Ovary (tissue), 9 donors: Measurements from ENCODE around the gene CD8B2. TPM values are rescaled to one million over a fixed set of nuclear protein-coding genes. Genes with fewer than 3 reads are reported as not detected.
A peak's percentile ranks its signal among the peaks of the same experiment; 100 is the strongest.
"Not testable (repeated sequence)": the region's sequence is repeated elsewhere in the genome, so short reads cannot be mapped to it uniquely, and the experiment has no call there.

ENCODE experiments used
- DNase-seq, 5 donors: peaks; one replicate each; pipeline ENCODE4 v3.0.0-alpha.2; 2019 to 2020
- H3K27ac ChIP-seq, 2 donors: fragments of 200-600 bp; one replicate each; pipeline versions ENCODE4 v1.5.1 to v1.8.0; 2019 to 2022
- H3K27me3 ChIP-seq: fragments of 200-600 bp; one replicate; pipeline ENCODE4 v1.8.0; 2022
- H3K36me3 ChIP-seq: fragments of 200-600 bp; sonication (generic); one replicate; pipeline ENCODE4 v1.5.1; 2019
- H3K4me1 ChIP-seq: one replicate; pipeline ENCODE4 v1.8.1; 2013; ENCODE audit warnings: mild to moderate bottlenecking, moderate library complexity; ENCODE audit not compliant: insufficient read depth
- H3K4me3 ChIP-seq: fragments of 200-600 bp; sonication (generic); one replicate; pipeline ENCODE4 v1.5.1; 2017
- H3K9me3 ChIP-seq, 2 donors: fragments of 200-600 bp in 1 of 2; sonication (generic) in 1 of 2; one replicate each; pipeline versions ENCODE4 v1.5.1 to v1.8.1; 2013 to 2019; ENCODE audit warnings: mild to moderate bottlenecking in 1 of 2, moderate library complexity in 1 of 2
- WGBS, 3 donors: extraction: QIAGEN DNeasy Blood & Tissue Kit in 1 of 3; methylation state at CpG; one replicate each; pipeline versions ENCODE4 v1.1.5 to v1.1.7; 2013 to 2017; 5-methylcytosine and 5-hydroxymethylcytosine counted together
- intact Hi-C, 4 donors: fragments of 100-400 bp; cut with DNase I; formaldehyde crosslinking; loops; one replicate each; pipeline versions ENCODE4 v1.11.0 to v1.15.1; 2022 to 2023
- polyA plus RNA-seq, 2 donors: library from polyadenylated mRNA; stranded (reverse); fragments of 200-250 nt in 1 of 2; fragments of 350-450 nt in 1 of 2; fragmentation: Illumina TruSeq in 1 of 2; extraction: RNeasy Lipid Tissue Mini Kit (QIAGEN cat#74804) in 1 of 2; gene quantifications; one replicate each; pipeline ENCODE4 v1.2.3, GENCODE V29; 2013 to 2014
- total RNA-seq, 7 donors: library from RNA; depleted of rRNA in 2 of 7; stranded (reverse); fragments of >200 nt in 2 of 7; fragmentation: NEBNext Ultra II Directional in 3 of 7; extraction: Animal tissue kit (Norgen Biotek cat#: 25700) in 3 of 7; gene quantifications; one replicate each; pipeline versions ENCODE4 v1.1.0 to v1.2.4, GENCODE V29; 2016 to 2023
- donor health status: DM: no; HTN: no; CAD: no; lungs with moderate emphysema.
- donor health status: DM: no; HTN: no; CAD: no.
- donor health status: Bipolar disorder and iron deficiency.
- donor health status: DM: yes; HTN: yes; CAD: no.
- donor health status: DM: no; HTN: no; CAD: no.
- donor health status: DM: yes; HTN: yes; CAD: no.

Gene CD8B2
- total and polyA plus RNA-seq, 9 donors, result 0.07 TPM; not detected in 8

- 87 to 93% (median 88%) methylated on average over 1 of the region's 1 CpG for WGBS, 3 donors
- H3K9me3 ChIP-seq, H3K4me1 ChIP-seq, H3K36me3 ChIP-seq, H3K27me3 ChIP-seq, H3K27ac ChIP-seq, H3K4me3 ChIP-seq, intact Hi-C loops, DNase-seq: not testable (repeated sequence)
Measured at GRCh38 chr2:106498549-106498948, 11.4 kb downstream of the CD8B2 start.

GRCh38 chr2:106500350-106500749 lies 13.2 kb downstream of the CD8B2 start:
- H3K36me3 ChIP-seq, H3K27ac ChIP-seq, H3K4me3 ChIP-seq, H3K4me1 ChIP-seq, H3K27me3 ChIP-seq, H3K9me3 ChIP-seq, intact Hi-C loops, DNase-seq: not testable (repeated sequence)
- WGBS, 3 donors, result 72 to 94% (median 74%) methylated on average over 6 to 7 of the region's 7 CpGs

GRCh38 chr2:106502351-106502750 lies 15.2 kb downstream of the CD8B2 start:
- intact Hi-C loops, H3K27me3 ChIP-seq, H3K27ac ChIP-seq, H3K9me3 ChIP-seq, H3K4me3 ChIP-seq, H3K36me3 ChIP-seq, H3K4me1 ChIP-seq, DNase-seq: not testable (repeated sequence)
- 91 to 96% (median 95%) methylated on average over 6 to 8 of the region's 8 CpGs for WGBS, 3 donors

- H3K36me3 ChIP-seq, intact Hi-C loops, H3K4me1 ChIP-seq, H3K27me3 ChIP-seq, DNase-seq, H3K4me3 ChIP-seq, H3K27ac ChIP-seq, H3K9me3 ChIP-seq: not testable (repeated sequence)
- WGBS, 3 donors, result 76 to 94% (median 88%) methylated on average over 6 to 11 of the region's 11 CpGs
Measured at GRCh38 chr2:106504192-106504591, 17.0 kb downstream of the CD8B2 start.

GRCh38 chr2:106504787-106505186 lies 17.6 kb downstream of the CD8B2 start:
- H3K36me3 ChIP-seq, H3K4me3 ChIP-seq, H3K9me3 ChIP-seq, H3K27ac ChIP-seq, H3K4me1 ChIP-seq, H3K27me3 ChIP-seq, intact Hi-C loops, DNase-seq: not testable (repeated sequence)
- 87 to 91% (median 87%) methylated on average over 4 of the region's 4 CpGs for WGBS, 3 donors

- DNase-seq, H3K4me3 ChIP-seq, H3K36me3 ChIP-seq, H3K4me1 ChIP-seq, H3K27me3 ChIP-seq, H3K27ac ChIP-seq, H3K9me3 ChIP-seq, intact Hi-C loops: not testable (repeated sequence)
- WGBS, 3 donors, result 75 to 90% (median 75%) methylated on average over 7 to 9 of the region's 9 CpGs
Measured at GRCh38 chr2:106506002-106506687, 19.0 kb downstream of the CD8B2 start.

- 66 to 76% (median 75%) methylated on average over 9 to 10 of the region's 11 CpGs for WGBS, 3 donors
- H3K36me3 ChIP-seq, H3K27me3 ChIP-seq, H3K4me1 ChIP-seq, H3K27ac ChIP-seq, DNase-seq, H3K9me3 ChIP-seq, H3K4me3 ChIP-seq, intact Hi-C loops: not testable (repeated sequence)
Measured at GRCh38 chr2:106508660-106509373, 21.7 kb downstream of the CD8B2 start.

- intact Hi-C loops, H3K36me3 ChIP-seq: not testable (repeated sequence)
Measured at GRCh38 chr2:106509374-106509770, 22.2 kb downstream of the CD8B2 start.

GRCh38 chr2:106510791-106511190 lies 23.6 kb downstream of the CD8B2 start:
- H3K9me3 ChIP-seq, intact Hi-C loops, H3K27me3 ChIP-seq, H3K27ac ChIP-seq, H3K36me3 ChIP-seq, H3K4me1 ChIP-seq, H3K4me3 ChIP-seq, DNase-seq: not testable (repeated sequence)
- WGBS, 3 donors, result 79 to 83% (median 82%) methylated on average over 4 of the region's 4 CpGs

More at GRCh38 chr2:106509374-106509770, 22.2 kb downstream of the CD8B2 start:
- 90 to 94% (median 91%) methylated on average over 2 to 6 of the region's 6 CpGs for WGBS, 3 donors
- H3K27ac ChIP-seq, H3K27me3 ChIP-seq, H3K4me3 ChIP-seq, H3K9me3 ChIP-seq, H3K4me1 ChIP-seq, DNase-seq: not testable (repeated sequence)

- H3K4me3 ChIP-seq, intact Hi-C loops, H3K4me1 ChIP-seq, H3K27ac ChIP-seq, H3K9me3 ChIP-seq, H3K27me3 ChIP-seq, H3K36me3 ChIP-seq: not testable (repeated sequence)
- DNase-seq, result peak in 3 of 5 donors; percentile 24 to 60 (median 39)
- WGBS, 3 donors, result 30 to 49% (median 43%) methylated on average over 11 to 12 of the region's 16 CpGs
Measured at GRCh38 chr2:106511476-106511901, 24.3 kb downstream of the CD8B2 start.

- H3K4me3 ChIP-seq, intact Hi-C loops: not testable (repeated sequence)
- WGBS, 3 donors, result 78 to 84% (median 81%) methylated on average over 7 of the region's 7 CpGs
Measured at GRCh38 chr2:106511934-106512333, 24.8 kb downstream of the CD8B2 start.

GRCh38 chr2:106513391-106513790 lies 26.2 kb downstream of the CD8B2 start:
- H3K4me3 ChIP-seq, H3K9me3 ChIP-seq, H3K27me3 ChIP-seq, H3K27ac ChIP-seq, DNase-seq, intact Hi-C loops, H3K36me3 ChIP-seq, H3K4me1 ChIP-seq: not testable (repeated sequence)
- whole genome bisulfite sequencing, 3 donors, result 76 to 89% (median 82%) methylated on average over 3 to 5 of the region's 5 CpGs

More at GRCh38 chr2:106511934-106512333, 24.8 kb downstream of the CD8B2 start:
- not testable (repeated sequence) for H3K27ac ChIP-seq, H3K4me1 ChIP-seq, DNase-seq, H3K27me3 ChIP-seq, H3K36me3 ChIP-seq, H3K9me3 ChIP-seq
